ENCODE results near the gene LDHD. TPM values are rescaled to one million over a fixed set of nuclear protein-coding genes. Genes with fewer than 3 reads are reported as not detected.

Gene LDHD
- 0.11 and 0.39 TPM in 2 replicates for total RNA-seq

GRCh38 chr16:75116081-75116910 lies at the start of gene LDHD:
TSS of gene LDHD (minus strand) at chr16:75116780. CDS start at chr16:75116720, 60 bp downstream.

GRCh38 chr16:75148311-75149195 lies 32.0 kb upstream of the LDHD start, which contains the start of gene ZFP1:
TSS of gene ZFP1 (plus strand) at chr16:75148524. CDS start at chr16:75152952, 4,428 bp downstream.

Other genes with a start within 250 kb of the LDHD start
- gene WDR59, start 131.7 kb downstream of the LDHD start, total RNA-seq, result 18.2 and 32.2 TPM in 2 replicates
- 10.6 and 15.8 TPM in 2 replicates for gene ZNRF1, start 117.8 kb downstream of the LDHD start, total RNA-seq
- 11.4 and 13.4 TPM in 2 replicates for gene ZFP1, start 31.7 kb upstream of the LDHD start, total RNA-seq
- not detected in 2 replicates for gene CTRB2, start 90.4 kb upstream of the LDHD start, total RNA-seq
- not detected in 2 replicates for gene CTRB1, start 102.2 kb upstream of the LDHD start, total RNA-seq
- 73.8 and 86.2 TPM in 2 replicates for gene BCAR1, start 134.8 kb upstream of the LDHD start, total RNA-seq

Data from placental epithelial cell (primary cell).